Activated CD8-positive, alpha-beta T cell treated with anti-CD3 and anti-CD28 coated beads for 36 hours (primary cell): ENCODE measurements around the gene CHIA. TPM values are rescaled to one million over a fixed set of nuclear protein-coding genes. Genes with fewer than 3 reads are reported as not detected.

ENCODE experiments used
- ATAC-seq: fragments of 200-7000 bp; cut with Tn5 transposase; one replicate; pipeline ENCODE4 v1.10.0; 2021; ENCODE audit warnings: mild to moderate bottlenecking, moderate library complexity
- CTCF ChIA-PET: fragments of 350-600 bp; sonication (Branson Sonifier 250); formaldehyde crosslinking; loops from one replicate; lab custom pipeline; 2021; ENCODE audit warnings: antibody characterized with exemption; lab: Charles Lee
- POLR2A ChIA-PET: fragments of 350-600 bp; sonication (Branson Sonifier 250); formaldehyde crosslinking; loops from one replicate; lab custom pipeline; 2021; ENCODE audit warnings: antibody characterized with exemption; lab: Charles Lee
- DNase-seq: peaks from one replicate; pipeline ENCODE4 v3.0.0-alpha.2; 2020
- H3K27ac Mint-ChIP-seq: one replicate; pipeline ENCODE4 v1.8.0; 2021; ENCODE audit warnings: mild to moderate bottlenecking, mixed read lengths
- H3K27me3 Mint-ChIP-seq: one replicate; pipeline ENCODE4 v1.8.0; 2021; ENCODE audit warnings: mixed read lengths
- H3K36me3 Mint-ChIP-seq: one replicate; pipeline ENCODE4 v1.8.0; 2021; ENCODE audit warnings: low read depth, mixed read lengths
- H3K4me1 Mint-ChIP-seq: one replicate; pipeline ENCODE4 v1.8.0; 2021; ENCODE audit warnings: low read depth, mixed read lengths
- H3K4me3 Mint-ChIP-seq: one replicate; pipeline ENCODE4 v1.8.0; 2021; ENCODE audit warnings: mild to moderate bottlenecking, moderate library complexity, mixed read lengths
- H3K9me3 Mint-ChIP-seq: one replicate; pipeline ENCODE4 v1.8.0; 2021; ENCODE audit warnings: mixed read lengths
- CTCF ChIP-seq: fragments of 200-600 bp; IDR thresholded peaks from one replicate; pipeline ENCODE4 v1.8.0; 2022; ENCODE audit warnings: antibody characterized with exemption, mild to moderate bottlenecking
- intact Hi-C: fragments of 100-400 bp; cut with micrococcal nuclease; formaldehyde crosslinking; loops from one replicate; pipeline ENCODE4 v1.10.0; 2022
- total RNA-seq, 2 experiments: library from RNA; stranded (reverse); gene quantifications; one replicate each; pipeline ENCODE4 v1.2.3, GENCODE V29; 2021

CHIA gene
- total RNA-seq, 2 experiments from 2014 or later: not detected

- Mint-ChIP-seq H3K27me3 (peaks cover 23% of the 10 kb centered on the region), H3K4me3 (no peak overlapping the region), H3K36me3 (no peaks in the 10 kb centered on the region), H3K4me1 (peaks cover 34% of the 10 kb centered on the region), H3K27ac (peak overlapping the region; percentile 25), H3K9me3 (no peaks in the 10 kb centered on the region)
- POLR2A ChIA-PET: no interaction called here
- CTCF ChIA-PET: interaction anchor here (0.7 to 1.1 kb wide), 2 partner anchors 127 to 244 kb away, joined by 3 read pairs; no protein-coding TSS in a partner anchor
- DNase-seq (peak; percentile 11), ATAC-seq (peak; percentile 61)
- no peak for TF ChIP-seq CTCF
- intact Hi-C loops: no loop called here
These were observed 16.0 kb upstream of the CHIA start for GRCh38 chr1:111274653-111275052.

DNA sequence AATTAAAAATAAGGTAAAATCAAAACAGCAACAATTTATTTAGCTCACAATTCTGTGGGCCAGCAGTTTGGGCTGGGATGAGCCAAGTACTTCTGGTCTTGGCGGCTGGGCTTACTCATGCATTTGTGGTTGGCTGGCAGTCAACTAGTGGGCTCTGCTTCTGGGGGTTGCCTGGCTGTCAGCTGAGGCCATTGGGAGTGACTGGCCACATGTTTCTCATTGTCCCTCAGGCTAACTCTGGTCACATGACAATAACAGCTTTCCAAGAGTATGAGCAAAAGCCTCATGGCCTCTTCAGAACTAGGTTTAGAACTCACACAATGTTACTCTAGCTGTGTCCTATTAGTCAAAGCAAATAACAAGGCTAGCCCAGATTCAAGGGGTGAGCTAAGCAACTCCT, 15.6 kb upstream of the CHIA start:
- Mint-ChIP-seq H3K27ac (peak overlapping the region; percentile 33), H3K4me1 (peaks cover 34% of the 10 kb centered on the region), H3K9me3 (no peaks in the 10 kb centered on the region), H3K36me3 (no peaks in the 10 kb centered on the region), H3K27me3 (peaks cover 20% of the 10 kb centered on the region), H3K4me3 (no peak overlapping the region)
- ChIA-PET POLR2A (no interaction called here), CTCF (interaction anchor here (0.7 to 2.1 kb wide), 2 partner anchors 11 to 126 kb away, joined by 3 to 7 read pairs; no protein-coding TSS in a partner anchor)
- no peak for TF ChIP-seq CTCF
- ATAC-seq: peak; percentile 76
- intact Hi-C loops: no loop called here
- DNase-seq: peak; percentile 51

DNA sequence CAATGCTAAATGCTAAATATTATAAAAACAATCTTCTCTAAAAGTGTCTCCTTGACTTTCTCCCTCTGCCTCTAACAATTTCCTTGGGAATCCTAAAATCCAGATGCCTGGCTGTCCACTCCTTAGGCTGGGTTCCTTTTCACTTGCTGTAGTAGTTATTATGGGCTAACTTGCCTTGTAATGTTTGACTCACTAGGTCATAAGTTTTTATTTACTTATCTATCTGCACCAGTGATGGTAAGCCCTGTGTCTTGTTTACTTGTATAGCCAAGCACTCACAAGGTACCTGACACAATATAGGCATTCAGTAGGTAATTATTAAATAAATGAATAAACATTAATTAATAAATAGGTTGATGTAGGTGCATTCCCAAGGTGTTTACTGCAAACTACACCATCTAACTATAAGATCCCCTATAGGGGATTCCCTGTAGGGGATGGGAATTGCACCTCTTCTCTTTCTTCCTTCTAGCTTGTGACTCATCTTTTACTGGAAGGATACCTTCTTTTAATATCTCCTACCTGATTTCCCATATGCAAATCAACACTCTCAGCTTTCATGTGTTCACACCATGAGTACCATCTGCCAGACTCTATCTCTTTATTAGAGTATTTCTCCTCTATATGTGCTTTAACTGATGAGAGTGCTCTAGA, 14.7 kb upstream of the CHIA start:
- POLR2A ChIA-PET: interaction anchor here (0.6 kb wide), 1 partner anchor 320 kb away, joined by 3 read pairs; no protein-coding TSS in a partner anchor
- no peak overlapping the region for H3K27ac Mint-ChIP-seq
- DNase-seq (no peak), ATAC-seq (no peak)
- H3K4me3 Mint-ChIP-seq: no peak overlapping the region
- no peak for TF ChIP-seq CTCF
- intact Hi-C loops: no loop called here
- no peaks in the 10 kb centered on the region for H3K9me3 Mint-ChIP-seq
- CTCF ChIA-PET: interaction anchor here (2.1 kb wide), 1 partner anchor 11 kb away, joined by 7 read pairs; no protein-coding TSS in a partner anchor
- peaks cover 32% of the 10 kb centered on the region for H3K4me1 Mint-ChIP-seq
- H3K27me3 Mint-ChIP-seq: peaks cover 15% of the 10 kb centered on the region
- no peaks in the 10 kb centered on the region for H3K36me3 Mint-ChIP-seq

DNA sequence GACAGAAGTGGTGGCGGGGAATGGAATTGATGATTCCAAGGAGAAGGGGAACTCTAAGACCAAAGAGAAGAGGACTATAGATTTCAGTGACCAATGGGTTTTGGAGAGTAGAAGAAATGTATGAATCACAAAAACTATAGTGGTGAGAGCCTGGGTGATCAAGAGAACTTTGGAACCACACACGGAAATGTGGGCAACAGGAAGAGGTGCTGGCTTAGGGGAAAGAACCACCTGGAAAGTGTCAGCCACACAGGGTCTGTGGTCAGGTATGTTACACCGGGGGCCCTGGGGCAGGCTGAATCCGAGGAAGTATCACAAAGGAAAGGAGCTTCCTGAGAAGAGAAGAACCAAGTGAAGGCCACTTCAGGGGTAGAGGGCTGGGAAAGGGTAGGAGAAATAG, 11.5 kb upstream of the CHIA start:
- H3K27ac Mint-ChIP-seq: no peak overlapping the region
- peaks cover 26% of the 10 kb centered on the region for H3K4me1 Mint-ChIP-seq
- no peaks in the 10 kb centered on the region for H3K27me3 Mint-ChIP-seq
- H3K9me3 Mint-ChIP-seq: no peaks in the 10 kb centered on the region
- H3K36me3 Mint-ChIP-seq: no peaks in the 10 kb centered on the region
- ChIA-PET CTCF (no interaction called here), POLR2A (no interaction called here)
- DNase-seq: no peak
- intact Hi-C loops: no loop called here
- no peak for ATAC-seq
- no peak for TF ChIP-seq CTCF
- H3K4me3 Mint-ChIP-seq: no peak overlapping the region

DNA sequence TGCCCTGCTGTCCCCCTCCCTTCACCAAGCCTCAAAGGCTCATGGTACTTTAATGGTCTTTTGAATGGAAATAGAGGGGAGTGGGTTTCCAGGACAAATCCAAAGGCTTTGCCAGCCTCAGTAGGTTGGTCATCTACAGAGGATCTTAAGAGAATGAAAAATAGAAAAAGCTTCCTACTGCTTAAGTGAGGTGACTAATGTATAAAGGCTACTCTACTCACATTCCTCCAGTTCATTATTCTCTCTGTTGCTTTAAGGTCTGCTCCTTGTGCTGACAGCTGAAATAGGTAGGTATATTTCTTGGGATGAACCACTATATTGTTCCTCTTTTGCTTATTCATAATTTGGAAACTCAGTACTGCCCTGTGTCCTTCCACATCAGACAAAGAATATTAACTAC, 10.4 kb upstream of the CHIA start:
- no peak overlapping the region for H3K27ac Mint-ChIP-seq
- ChIA-PET POLR2A (no interaction called here), CTCF (interaction anchor here (1.7 kb wide), 1 partner anchor 8 kb away, joined by 4 read pairs; no protein-coding TSS in a partner anchor)
- H3K4me3 Mint-ChIP-seq: no peak overlapping the region
- H3K9me3 Mint-ChIP-seq: no peaks in the 10 kb centered on the region
- no peaks in the 10 kb centered on the region for H3K27me3 Mint-ChIP-seq
- no peak for TF ChIP-seq CTCF
- intact Hi-C loops: no loop called here
- DNase-seq: no peak
- ATAC-seq: no peak
- no peaks in the 10 kb centered on the region for H3K36me3 Mint-ChIP-seq
- H3K4me1 Mint-ChIP-seq: peaks cover 16% of the 10 kb centered on the region
